Measurements from ENCODE around the gene HTRA3. TPM values are rescaled to one million over a fixed set of nuclear protein-coding genes. Genes with fewer than 3 reads are reported as not detected.

Gene HTRA3
- total and polyA plus RNA-seq, 2 of the 4 experiments (the other 2 are of a cell fraction) = 1.3 to 9.5 TPM

GRCh38 chr4:8240211-8241041, 29.1 kb upstream of the HTRA3 start:
- Histone ChIP-seq H3K9me1 (ENCODE audit: insufficient read depth, low read length) (no peaks in the 10 kb centered on the region), H3K9ac (ENCODE audit: low read depth, low read length) (no peak overlapping the region), H4K91ac (ENCODE audit: insufficient read depth, low read depth, low read length) (no peak overlapping the region), H4K8ac (ENCODE audit: low read depth in 2 of 2, low read length in 2 of 2) (no peak overlapping the region), H3K4me3 (ENCODE audit: insufficient read depth, low read depth, low read length) (no peak overlapping the region), H2BK120ac (ENCODE audit: low read depth, low read length) (no peak overlapping the region), H2AK9ac (replicated peaks; ENCODE audit: low read depth, low read length, poor library complexity) (no peak overlapping the region), H2BK5ac (ENCODE audit: low read depth, low read length, poor library complexity, severe bottlenecking) (no peak overlapping the region), H2BK15ac (ENCODE audit: low read depth, low read length) (no peak overlapping the region), H2BK20ac (ENCODE audit: low read depth, low read length) (no peak overlapping the region), H3K36me3 (ENCODE audit: control insufficient read depth, insufficient read depth, low read length) (no peaks in the 10 kb centered on the region), H3K79me1 (ENCODE audit: low read depth in 1 of 2, low read length in 2 of 2) (no peaks in the 10 kb centered on the region), H3K23ac (ENCODE audit: low read depth, low read length) (no peak overlapping the region), H3K14ac (replicated peaks; ENCODE audit: low read depth, low read length) (no peak overlapping the region), H3K18ac (ENCODE audit: low read depth, low read length) (no peak overlapping the region), H3K56ac (ENCODE audit: extremely low read depth, insufficient read depth, low read length) (no peak overlapping the region), H3K4me2 (ENCODE audit: low read depth, low read length) (no peak overlapping the region), H4K5ac (ENCODE audit: low read depth, low read length) (no peak overlapping the region), H3K4ac (ENCODE audit: low read depth, low read length) (no peak overlapping the region), H3K27me3 (ENCODE audit: control insufficient read depth, insufficient read depth, low read length) (no peaks in the 10 kb centered on the region; the same call in 1 of the 2 replicates), H2AK5ac (ENCODE audit: low read depth, low read length) (no peak overlapping the region), H3K27ac (ENCODE audit: insufficient read depth, low read length) (no peak overlapping the region), H4K20me1 (ENCODE audit: insufficient read depth, low read length) (no peaks in the 10 kb centered on the region; the same call in 1 of the 2 replicates), H3K9me3 (ENCODE audit: control insufficient read depth, insufficient read depth, low read length) (no peaks in the 10 kb centered on the region; the same call in 1 of the 2 replicates), H3K4me1 (ENCODE audit: control insufficient read depth, insufficient read depth, low read length) (peaks cover 5% of the 10 kb centered on the region), H2AFZ (replicated peaks; ENCODE audit: low read length, poor library complexity) (no peak overlapping the region)
- intact Hi-C loops (cut with micrococcal nuclease) (no loop called here), dilution Hi-C loops (cut with HindIII; ENCODE audit: low sequenced_read_pairs, unreplicated experiment) (no loop called here), in situ Hi-C loops (cut with MboI; ENCODE audit: low sequenced_read_pairs) (loop anchor here (5.0 kb wide), 1 partner anchor 162 kb away; no protein-coding TSS in a partner anchor)
- no peak for ATAC-seq (ENCODE audit: low read depth)
- ChIA-PET POLR2A (ENCODE audit: unreplicated experiment) (no interaction called here), CTCF (no interaction called here)
- WGBS, 2 experiments (ENCODE audit: extremely low coverage in 2 of 2, insufficient read length in 1 of 2) = 93% methylated on average over 2 of the region's 26 CpGs; no CpG with 5 or more reads in 1 of the 2 experiments
- DNase-seq = no peak
- BruUV-seq (replicated peaks) = no TSS peak
- TF ChIP-seq CEBPB (IDR thresholded peaks at IDR 0.05; ENCODE audit: low read depth, low read length) (no peak), POLR2A (IDR thresholded peaks at IDR 0.05; ENCODE audit: low read depth, low read length) (no peak), RFX5 (IDR thresholded peaks at IDR 0.05; ENCODE audit: low read depth, low read length) (no peak), NFE2L2 (IDR thresholded peaks at IDR 0.05; ENCODE audit: low read depth, low read length) (no peak), SMC3 (IDR thresholded peaks at IDR 0.05; ENCODE audit: low read depth, low read length) (no peak), FOS (IDR thresholded peaks at IDR 0.05; ENCODE audit: low read depth, low read length) (no peak), CHD1 (IDR thresholded peaks at IDR 0.05; ENCODE audit: low read depth, low read length) (no peak), USF2 (IDR thresholded peaks at IDR 0.05; ENCODE audit: low read depth, low read length) (no peak), MAFK (IDR thresholded peaks at IDR 0.05; ENCODE audit: low read depth, low read length) (no peak), CTCF (conservative IDR thresholded peaks at IDR 0.05; ENCODE audit: low read depth, low read length) (no peak), ELK1 (IDR thresholded peaks at IDR 0.05; ENCODE audit: borderline replicate concordance, low read depth, low read length) (no peak), MAZ (IDR thresholded peaks at IDR 0.05; ENCODE audit: borderline replicate concordance, low read depth, low read length) (no peak), MXI1 (IDR thresholded peaks at IDR 0.05; ENCODE audit: borderline replicate concordance, low read depth, low read length) (no peak), RCOR1 (IDR thresholded peaks at IDR 0.05; ENCODE audit: insufficient replicate concordance, low read length) (no peak), RAD21 (IDR thresholded peaks at IDR 0.05; ENCODE audit: low read length) (no peak)

Data from IMR-90 (cell line).